Measurements from ENCODE around the gene SULT1A1.
"Not testable (repeated sequence)": the region's sequence is repeated elsewhere in the genome, so short reads cannot be mapped to it uniquely, and the experiment has no call there.

SULT1A1 gene

GRCh38 chr16:28569021-28569420, 40.8 kb downstream of the SULT1A1 start:
- Histone ChIP-seq H3K27me3 (ENCODE audit: insufficient read depth, low read length) (no peaks in the 10 kb centered on the region), H3K36me3 (ENCODE audit: insufficient read depth, low read length) (peaks cover 6% of the 10 kb centered on the region; the same call in 1 of the 2 replicates), H3K27ac (ENCODE audit: low read depth, low read length) (no peak overlapping the region), H3K4me1 (ENCODE audit: control insufficient read depth, insufficient read depth, low read length, unreplicated experiment) (no peaks in the 10 kb centered on the region), H3K4me3 (ENCODE audit: low read depth, low read length) (no peak overlapping the region), H2AFZ (ENCODE audit: low read length, unreplicated experiment) (no peak overlapping the region), H3K79me2 (ENCODE audit: control insufficient read depth, insufficient read depth, low read length, unreplicated experiment) (peaks cover 8% of the 10 kb centered on the region)

- Histone ChIP-seq H3K27me3 (ENCODE audit: insufficient read depth, low read length) (no peaks in the 10 kb centered on the region), H3K4me3 (ENCODE audit: low read depth, low read length) (no peak overlapping the region), H3K4me1 (ENCODE audit: control insufficient read depth, insufficient read depth, low read length, unreplicated experiment) (no peaks in the 10 kb centered on the region), H3K79me2 (ENCODE audit: control insufficient read depth, insufficient read depth, low read length, unreplicated experiment) (peaks cover 12% of the 10 kb centered on the region), H3K36me3 (ENCODE audit: insufficient read depth, low read length) (peaks cover 6% of the 10 kb centered on the region; the same call in 1 of the 2 replicates), H2AFZ (ENCODE audit: low read length, unreplicated experiment) (no peak overlapping the region), H3K27ac (ENCODE audit: low read depth, low read length) (no peak overlapping the region)
Measured at GRCh38 chr16:28567292-28567691, 42.6 kb downstream of the SULT1A1 start.

GRCh38 chr16:28566233-28566925, 43.5 kb downstream of the SULT1A1 start:
- peaks cover 12% of the 10 kb centered on the region for H3K79me2 ChIP-seq (ENCODE audit: control insufficient read depth, insufficient read depth, low read length, unreplicated experiment)
- not testable (repeated sequence) for H3K27me3 ChIP-seq (ENCODE audit: insufficient read depth, low read length); H3K4me3 ChIP-seq (ENCODE audit: low read depth, low read length); H3K36me3 ChIP-seq (ENCODE audit: insufficient read depth, low read length); H2AFZ ChIP-seq (ENCODE audit: low read length, unreplicated experiment); H3K27ac ChIP-seq (ENCODE audit: low read depth, low read length); H3K4me1 ChIP-seq (ENCODE audit: control insufficient read depth, insufficient read depth, low read length, unreplicated experiment)

- Histone ChIP-seq H3K4me3 (ENCODE audit: low read depth, low read length) (no peak overlapping the region), H3K27me3 (ENCODE audit: insufficient read depth, low read length) (no peaks in the 10 kb centered on the region), H2AFZ (ENCODE audit: low read length, unreplicated experiment) (no peak overlapping the region), H3K27ac (ENCODE audit: low read depth, low read length) (no peak overlapping the region), H3K4me1 (ENCODE audit: control insufficient read depth, insufficient read depth, low read length, unreplicated experiment) (no peaks in the 10 kb centered on the region), H3K36me3 (ENCODE audit: insufficient read depth, low read length) (peaks cover 6% of the 10 kb centered on the region; the same call in 1 of the 2 replicates), H3K79me2 (ENCODE audit: control insufficient read depth, insufficient read depth, low read length, unreplicated experiment) (peaks cover 9% of the 10 kb centered on the region)
Measured at GRCh38 chr16:28563218-28563617, 46.6 kb downstream of the SULT1A1 start.

GRCh38 chr16:28562199-28562598, 47.6 kb downstream of the SULT1A1 start:
- Histone ChIP-seq H3K27ac (ENCODE audit: low read depth, low read length) (no peak overlapping the region), H3K4me3 (ENCODE audit: low read depth, low read length) (no peak overlapping the region), H3K4me1 (ENCODE audit: control insufficient read depth, insufficient read depth, low read length, unreplicated experiment) (no peaks in the 10 kb centered on the region), H3K36me3 (ENCODE audit: insufficient read depth, low read length) (peaks cover 2% of the 10 kb centered on the region; the same call in 1 of the 2 replicates), H2AFZ (ENCODE audit: low read length, unreplicated experiment) (no peak overlapping the region), H3K27me3 (ENCODE audit: insufficient read depth, low read length) (no peaks in the 10 kb centered on the region), H3K79me2 (ENCODE audit: control insufficient read depth, insufficient read depth, low read length, unreplicated experiment) (peaks cover 6% of the 10 kb centered on the region)

- H3K36me3 ChIP-seq (ENCODE audit: insufficient read depth, low read length), result no peaks in the 10 kb centered on the region
- H2AFZ ChIP-seq (ENCODE audit: low read length, unreplicated experiment), result no peak overlapping the region
- no peaks in the 10 kb centered on the region for H3K27me3 ChIP-seq (ENCODE audit: insufficient read depth, low read length)
- peaks cover 8% of the 10 kb centered on the region for H3K79me2 ChIP-seq (ENCODE audit: control insufficient read depth, insufficient read depth, low read length, unreplicated experiment)
- H3K27ac ChIP-seq (ENCODE audit: low read depth, low read length), result no peak overlapping the region
- H3K4me1 ChIP-seq (ENCODE audit: control insufficient read depth, insufficient read depth, low read length, unreplicated experiment), result no peaks in the 10 kb centered on the region
- no peak overlapping the region for H3K4me3 ChIP-seq (ENCODE audit: low read depth, low read length)
Measured at GRCh38 chr16:28561557-28562187, 48.2 kb downstream of the SULT1A1 start.

- no peak overlapping the region for H2AFZ ChIP-seq (ENCODE audit: low read length, unreplicated experiment)
- H3K27me3 ChIP-seq (ENCODE audit: insufficient read depth, low read length), result no peaks in the 10 kb centered on the region
- H3K36me3 ChIP-seq (ENCODE audit: insufficient read depth, low read length), result no peaks in the 10 kb centered on the region
- H3K4me3 ChIP-seq (ENCODE audit: low read depth, low read length), result no peak overlapping the region
- no peak overlapping the region for H3K27ac ChIP-seq (ENCODE audit: low read depth, low read length)
- no peaks in the 10 kb centered on the region for H3K4me1 ChIP-seq (ENCODE audit: control insufficient read depth, insufficient read depth, low read length, unreplicated experiment)
- peaks cover 12% of the 10 kb centered on the region for H3K79me2 ChIP-seq (ENCODE audit: control insufficient read depth, insufficient read depth, low read length, unreplicated experiment)
Measured at GRCh38 chr16:28558456-28558855, 51.4 kb downstream of the SULT1A1 start.

- no peaks in the 10 kb centered on the region for H3K27me3 ChIP-seq (ENCODE audit: insufficient read depth, low read length)
- H2AFZ ChIP-seq (ENCODE audit: low read length, unreplicated experiment), result no peak overlapping the region
- H3K4me1 ChIP-seq (ENCODE audit: control insufficient read depth, insufficient read depth, low read length, unreplicated experiment), result no peaks in the 10 kb centered on the region
- H3K4me3 ChIP-seq (ENCODE audit: low read depth, low read length), result no peak overlapping the region
- no peak overlapping the region for H3K27ac ChIP-seq (ENCODE audit: low read depth, low read length)
- H3K36me3 ChIP-seq (ENCODE audit: insufficient read depth, low read length), result no peaks in the 10 kb centered on the region
- peaks cover 9% of the 10 kb centered on the region for H3K79me2 ChIP-seq (ENCODE audit: control insufficient read depth, insufficient read depth, low read length, unreplicated experiment)
Measured at GRCh38 chr16:28556914-28557320, 52.9 kb downstream of the SULT1A1 start.

- no peaks in the 10 kb centered on the region for H3K4me1 ChIP-seq (ENCODE audit: control insufficient read depth, insufficient read depth, low read length, unreplicated experiment)
- H3K36me3 ChIP-seq (ENCODE audit: insufficient read depth, low read length), result no peaks in the 10 kb centered on the region
- no peak overlapping the region for H2AFZ ChIP-seq (ENCODE audit: low read length, unreplicated experiment)
- no peaks in the 10 kb centered on the region for H3K27me3 ChIP-seq (ENCODE audit: insufficient read depth, low read length)
- no peak overlapping the region for H3K4me3 ChIP-seq (ENCODE audit: low read depth, low read length)
- H3K79me2 ChIP-seq (ENCODE audit: control insufficient read depth, insufficient read depth, low read length, unreplicated experiment), result peaks cover 9% of the 10 kb centered on the region
- H3K27ac ChIP-seq (ENCODE audit: low read depth, low read length), result no peak overlapping the region
Measured at GRCh38 chr16:28555561-28555960, 54.3 kb downstream of the SULT1A1 start.

Measured in ACC112 (cell line).